Trophoblast cell (in vitro differentiated cells and primary cell): Measurements from ENCODE around the gene DLG2.
A peak's percentile ranks its signal among the peaks of the same experiment; 100 is the strongest.

Experiments
- DNase-seq, 2 donors: peaks; one replicate each; pipeline ENCODE4 v3.0.0-alpha.2; 2016
- H2AFZ ChIP-seq: 2 replicates; pipeline ENCODE4 v1.6.1; 2013; ENCODE audit warnings: low read length, moderate library complexity, mild to moderate bottlenecking; ENCODE audit not compliant: insufficient read depth, poor library complexity
- H2AK5ac ChIP-seq: 2 replicates; pipeline ENCODE4 v1.6.1; 2013; ENCODE audit warnings: mild to moderate bottlenecking, low read length
- H2BK120ac ChIP-seq: 2 replicates; pipeline ENCODE4 v1.6.1; 2013; ENCODE audit warnings: low read length, mild to moderate bottlenecking, moderate library complexity; ENCODE audit not compliant: insufficient read depth, poor library complexity
- H2BK12ac ChIP-seq: 2 replicates; pipeline ENCODE4 v1.6.1; 2013; ENCODE audit warnings: mild to moderate bottlenecking, low read length, moderate library complexity
- H2BK5ac ChIP-seq: 2 replicates; pipeline ENCODE4 v1.6.1; 2013; ENCODE audit warnings: low read length, low read depth, moderate library complexity, mild to moderate bottlenecking; ENCODE audit not compliant: poor library complexity
- H3K14ac ChIP-seq: 2 replicates; pipeline ENCODE4 v1.6.1; 2013; ENCODE audit warnings: mild to moderate bottlenecking, low read length
- H3K18ac ChIP-seq: 2 replicates; pipeline ENCODE4 v1.6.1; 2013; ENCODE audit warnings: mild to moderate bottlenecking, low read length
- H3K23ac ChIP-seq: 2 replicates; pipeline ENCODE4 v1.6.1; 2013; ENCODE audit warnings: low read length
- H3K27ac ChIP-seq: 2 replicates; pipeline ENCODE4 v1.5.1; 2013; ENCODE audit warnings: low read depth, mild to moderate bottlenecking, inconsistent platforms, low read length, moderate library complexity
- H3K27me3 ChIP-seq: 2 replicates; pipeline ENCODE4 v1.6.1; 2013; ENCODE audit warnings: inconsistent platforms, mild to moderate bottlenecking, low read length, moderate library complexity; ENCODE audit not compliant: insufficient read depth
- H3K36me3 ChIP-seq, 2 experiments: 1 replicate in 1 of 2; 2 replicates in 1 of 2; pipeline ENCODE4 v1.6.1; 2013; ENCODE audit warnings: low read length in 2 of 2, mild to moderate bottlenecking in 2 of 2, moderate library complexity in 1 of 2; ENCODE audit not compliant: insufficient read depth in 2 of 2, control insufficient read depth in 1 of 2
- H3K4ac ChIP-seq: 2 replicates; pipeline ENCODE4 v1.6.1; 2013; ENCODE audit warnings: low read depth, mild to moderate bottlenecking, low read length, moderate library complexity
- H3K4me1 ChIP-seq, 2 experiments: 1 replicate in 1 of 2; 2 replicates in 1 of 2; pipeline ENCODE4 v1.6.1; 2013; ENCODE audit warnings: low read length in 2 of 2, mild to moderate bottlenecking in 2 of 2, moderate library complexity in 1 of 2; ENCODE audit not compliant: insufficient read depth in 2 of 2, control insufficient read depth in 1 of 2
- H3K4me2 ChIP-seq: 2 replicates; pipeline ENCODE4 v1.6.1; 2013; ENCODE audit warnings: inconsistent platforms, mild to moderate bottlenecking, low read length, moderate library complexity
- H3K4me3 ChIP-seq: 2 replicates; pipeline ENCODE4 v1.5.1; 2013; ENCODE audit warnings: mild to moderate bottlenecking, low read depth, low read length, inconsistent platforms
- H3K79me1 ChIP-seq: one replicate; pipeline ENCODE4 v1.6.1; 2013; ENCODE audit warnings: low read length
- H3K79me2 ChIP-seq: 2 replicates; pipeline ENCODE4 v1.6.1; 2013; ENCODE audit warnings: low read length, mild to moderate bottlenecking; ENCODE audit not compliant: control insufficient read depth, insufficient read depth, poor library complexity
- H3K9ac ChIP-seq: 2 replicates; pipeline ENCODE4 v1.6.1; 2013; ENCODE audit warnings: mild to moderate bottlenecking, low read length
- H3K9me3 ChIP-seq: 2 replicates; pipeline ENCODE4 v1.6.1; 2013; ENCODE audit warnings: low read depth, mild to moderate bottlenecking, control low read depth, inconsistent platforms, low read length; ENCODE audit not compliant: insufficient read depth
- H4K12ac ChIP-seq: 2 replicates; pipeline ENCODE4 v1.6.1; 2013; ENCODE audit warnings: low read depth, mild to moderate bottlenecking, low read length, moderate library complexity
- H4K8ac ChIP-seq: 2 replicates; pipeline ENCODE4 v1.6.1; 2013; ENCODE audit warnings: low read depth, mild to moderate bottlenecking, low read length, moderate library complexity
- H4K91ac ChIP-seq: one replicate; pipeline ENCODE4 v1.6.1; 2013; ENCODE audit warnings: low read depth, mild to moderate bottlenecking, low read length, moderate library complexity
- WGBS: extraction: QIAGEN DNeasy Blood & Tissue Kit; methylation state at CpG from one replicate; pipeline ENCODE4 v1.1.7; 2013; ENCODE audit warnings: missing lambda C conversion rate; ENCODE audit not compliant: insufficient read length, insufficient coverage; ENCODE audit errors: extremely low coverage; 5-methylcytosine and 5-hydroxymethylcytosine counted together

Gene DLG2

GRCh38 chr11:83773950-83774880, 1852.9 kb downstream of the DLG2 start:
- Histone ChIP-seq H3K27me3 (no peaks in the 10 kb centered on the region), H2BK120ac (no peak overlapping the region), H3K9me3 (no peaks in the 10 kb centered on the region), H2BK5ac (no peak overlapping the region), H3K79me2 (no peaks in the 10 kb centered on the region), H4K12ac (no peak overlapping the region), H4K8ac (no peak overlapping the region), H3K4me2 (no peak overlapping the region), H3K14ac (no peak overlapping the region), H2BK12ac (no peak overlapping the region), H3K18ac (no peak overlapping the region), H3K4me1 (peaks cover 0 to 1% of the 10 kb centered on the region in 2 experiments), H3K27ac (no peak overlapping the region), H3K79me1 (no peaks in the 10 kb centered on the region), H2AK5ac (no peak overlapping the region), H3K4me3 (no peak overlapping the region), H3K23ac (peak overlapping the region; percentile 92), H3K9ac (no peak overlapping the region), H3K4ac (no peak overlapping the region), H3K36me3 (no peaks in the 10 kb centered on the region), H4K91ac (no peak overlapping the region), H2AFZ (no peak overlapping the region)
- DNase-seq: peak in 1 of 2 donors; percentile 61
- no CpG with 5 or more reads among the region's 7 CpGs for WGBS

- no peak overlapping the region for H3K4me2 ChIP-seq
- no peak overlapping the region for H4K12ac ChIP-seq
- H3K4me3 ChIP-seq: no peak overlapping the region
- no peaks in the 10 kb centered on the region for H3K9me3 ChIP-seq
- H2AFZ ChIP-seq: no peak overlapping the region
- H2BK5ac ChIP-seq: no peak overlapping the region
- DNase-seq: no peak
- H3K23ac ChIP-seq: no peak overlapping the region
- no peaks in the 10 kb centered on the region for H3K27me3 ChIP-seq
- no peak overlapping the region for H3K4ac ChIP-seq
- H4K91ac ChIP-seq: no peak overlapping the region
- no peak overlapping the region for H2BK12ac ChIP-seq
- no peak overlapping the region for H2AK5ac ChIP-seq
- no CpG with 5 or more reads among the region's 3 CpGs for WGBS
- no peak overlapping the region for H4K8ac ChIP-seq
- no peaks in the 10 kb centered on the region for H3K36me3 ChIP-seq
- no peak overlapping the region for H3K27ac ChIP-seq
- H2BK120ac ChIP-seq: no peak overlapping the region
- no peak overlapping the region for H3K14ac ChIP-seq
- H3K18ac ChIP-seq: no peak overlapping the region
- H3K79me1 ChIP-seq: no peaks in the 10 kb centered on the region
- no peaks in the 10 kb centered on the region for H3K79me2 ChIP-seq
- H3K4me1 ChIP-seq: no peaks in the 10 kb centered on the region
- no peak overlapping the region for H3K9ac ChIP-seq
Measured at GRCh38 chr11:83768489-83768888, 1858.7 kb downstream of the DLG2 start.

GRCh38 chr11:83766932-83767331, 1860.2 kb downstream of the DLG2 start:
- no peaks in the 10 kb centered on the region for H3K79me2 ChIP-seq
- no peak overlapping the region for H3K4ac ChIP-seq
- no peak overlapping the region for H2BK12ac ChIP-seq
- H2AK5ac ChIP-seq: no peak overlapping the region
- no peak overlapping the region for H2AFZ ChIP-seq
- WGBS: no CpG with 5 or more reads among the region's 4 CpGs
- H3K14ac ChIP-seq: no peak overlapping the region
- H3K4me2 ChIP-seq: no peak overlapping the region
- H3K79me1 ChIP-seq: no peaks in the 10 kb centered on the region
- H3K18ac ChIP-seq: no peak overlapping the region
- no peaks in the 10 kb centered on the region for H3K36me3 ChIP-seq
- H4K12ac ChIP-seq: no peak overlapping the region
- no peak overlapping the region for H3K9ac ChIP-seq
- no peak overlapping the region for H3K27ac ChIP-seq
- H3K9me3 ChIP-seq: no peaks in the 10 kb centered on the region
- H2BK120ac ChIP-seq: no peak overlapping the region
- H2BK5ac ChIP-seq: no peak overlapping the region
- H4K91ac ChIP-seq: no peak overlapping the region
- H3K4me1 ChIP-seq: no peaks in the 10 kb centered on the region
- H4K8ac ChIP-seq: no peak overlapping the region
- H3K23ac ChIP-seq: no peak overlapping the region
- no peaks in the 10 kb centered on the region for H3K27me3 ChIP-seq
- no peak overlapping the region for H3K4me3 ChIP-seq
- DNase-seq: no peak

- Histone ChIP-seq H2BK12ac (no peak overlapping the region), H3K79me1 (no peaks in the 10 kb centered on the region), H3K4me3 (no peak overlapping the region), H4K8ac (no peak overlapping the region), H3K79me2 (no peaks in the 10 kb centered on the region), H2AK5ac (no peak overlapping the region), H2BK120ac (no peak overlapping the region), H3K23ac (no peak overlapping the region), H3K27me3 (no peaks in the 10 kb centered on the region), H3K9ac (no peak overlapping the region), H3K4ac (no peak overlapping the region), H3K27ac (no peak overlapping the region), H3K14ac (no peak overlapping the region), H4K12ac (no peak overlapping the region), H2BK5ac (no peak overlapping the region), H3K4me2 (no peak overlapping the region), H3K36me3 (no peaks in the 10 kb centered on the region), H3K18ac (no peak overlapping the region), H3K4me1 (no peaks in the 10 kb centered on the region), H2AFZ (no peak overlapping the region), H3K9me3 (no peaks in the 10 kb centered on the region), H4K91ac (no peak overlapping the region)
- WGBS: no CpG with 5 or more reads among the region's 2 CpGs
- DNase-seq: no peak
Measured at GRCh38 chr11:83764643-83765042, 1862.5 kb downstream of the DLG2 start.
